Ascending aorta (tissue), 2 donors: ENCODE results near the gene TRIM65. TPM values are rescaled to one million over a fixed set of nuclear protein-coding genes. Genes with fewer than 3 reads are reported as not detected.

ENCODE experiments used
- DNase-seq, 2 donors: peaks; one replicate each; pipeline ENCODE4 v3.0.0-alpha.2; 2019; ENCODE audit warnings: low spot score in 2 of 2
- H3K27ac ChIP-seq, 2 donors: fragments of 200-600 bp; sonication (generic); one replicate each; pipeline ENCODE4 v1.5.1; 2016 to 2017; ENCODE audit warnings: mild to moderate bottlenecking in 1 of 2
- H3K27me3 ChIP-seq: fragments of 200-600 bp; sonication (generic); one replicate; pipeline ENCODE4 v1.5.1; 2017
- H3K36me3 ChIP-seq, 2 donors: fragments of 200-600 bp; sonication (generic); one replicate each; pipeline ENCODE4 v1.5.1; 2016
- H3K4me1 ChIP-seq, 2 donors: fragments of 200-600 bp; sonication (generic); one replicate each; pipeline ENCODE4 v1.5.1; 2016 to 2017; ENCODE audit warnings: mild to moderate bottlenecking in 1 of 2
- H3K4me3 ChIP-seq, 2 donors: fragments of 200-600 bp; sonication (generic); one replicate each; pipeline ENCODE4 v1.5.1; 2016 to 2017; ENCODE audit warnings: mild to moderate bottlenecking in 1 of 2
- H3K9me3 ChIP-seq, 2 donors: fragments of 200-600 bp; sonication (generic); one replicate each; pipeline ENCODE4 v1.5.1; 2016
- intact Hi-C: fragments of 100-400 bp; cut with DNase I; formaldehyde crosslinking; loops from one replicate; pipeline ENCODE4 v1.15.1; 2023
- total RNA-seq: library from RNA; depleted of rRNA; stranded (reverse); fragments of >200 nt; gene quantifications from one replicate; pipeline ENCODE4 v1.1.0, GENCODE V29; 2016
- TF ChIP-seq, protein P1 (sequence below), 3 experiments: fragments of 200-600 bp in 2 of 3; fragments of 450-650 bp in 1 of 3; sonication (generic) in 2 of 3; IDR thresholded peaks; one replicate each; pipeline ENCODE4 v1.5.1; 2016 to 2019; ENCODE audit warnings: antibody characterized with exemption in 3 of 3, mild to moderate bottlenecking in 1 of 3, moderate library complexity in 1 of 3

Gene TRIM65
- total RNA-seq, 1 donor from 2014 or later, result 43.3 TPM

- no peak overlapping the region for H3K27ac ChIP-seq
- no peaks in the 10 kb centered on the region for H3K27me3 ChIP-seq
- TF ChIP-seq, protein P1, sequence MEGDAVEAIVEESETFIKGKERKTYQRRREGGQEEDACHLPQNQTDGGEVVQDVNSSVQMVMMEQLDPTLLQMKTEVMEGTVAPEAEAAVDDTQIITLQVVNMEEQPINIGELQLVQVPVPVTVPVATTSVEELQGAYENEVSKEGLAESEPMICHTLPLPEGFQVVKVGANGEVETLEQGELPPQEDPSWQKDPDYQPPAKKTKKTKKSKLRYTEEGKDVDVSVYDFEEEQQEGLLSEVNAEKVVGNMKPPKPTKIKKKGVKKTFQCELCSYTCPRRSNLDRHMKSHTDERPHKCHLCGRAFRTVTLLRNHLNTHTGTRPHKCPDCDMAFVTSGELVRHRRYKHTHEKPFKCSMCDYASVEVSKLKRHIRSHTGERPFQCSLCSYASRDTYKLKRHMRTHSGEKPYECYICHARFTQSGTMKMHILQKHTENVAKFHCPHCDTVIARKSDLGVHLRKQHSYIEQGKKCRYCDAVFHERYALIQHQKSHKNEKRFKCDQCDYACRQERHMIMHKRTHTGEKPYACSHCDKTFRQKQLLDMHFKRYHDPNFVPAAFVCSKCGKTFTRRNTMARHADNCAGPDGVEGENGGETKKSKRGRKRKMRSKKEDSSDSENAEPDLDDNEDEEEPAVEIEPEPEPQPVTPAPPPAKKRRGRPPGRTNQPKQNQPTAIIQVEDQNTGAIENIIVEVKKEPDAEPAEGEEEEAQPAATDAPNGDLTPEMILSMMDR (IDR thresholded peaks at IDR 0.05), result peak in 2 of 3 experiments; percentile 18 to 23
- no peak overlapping the region for H3K4me3 ChIP-seq
- no peak for DNase-seq
- H3K36me3 ChIP-seq, result peaks cover 6 to 10% of the 10 kb centered on the region in 2 donors
- intact Hi-C loops, result no loop called here
- no peaks in the 10 kb centered on the region for H3K4me1 ChIP-seq
- H3K9me3 ChIP-seq, result no peaks in the 10 kb centered on the region
Measured at GRCh38 chr17:75927286-75927922, 30.7 kb upstream of the TRIM65 start.

- Histone ChIP-seq H3K9me3 (no peaks in the 10 kb centered on the region), H3K4me1 (no peaks in the 10 kb centered on the region), H3K36me3 (peaks cover 6 to 10% of the 10 kb centered on the region in 2 donors), H3K27ac (no peak overlapping the region), H3K27me3 (no peaks in the 10 kb centered on the region), H3K4me3 (no peak overlapping the region)
- intact Hi-C loops, result no loop called here
- TF ChIP-seq, protein P1 (IDR thresholded peaks at IDR 0.05), result no peak
- DNase-seq, result no peak
Measured at GRCh38 chr17:75926456-75926855, 29.7 kb upstream of the TRIM65 start.

DNA sequence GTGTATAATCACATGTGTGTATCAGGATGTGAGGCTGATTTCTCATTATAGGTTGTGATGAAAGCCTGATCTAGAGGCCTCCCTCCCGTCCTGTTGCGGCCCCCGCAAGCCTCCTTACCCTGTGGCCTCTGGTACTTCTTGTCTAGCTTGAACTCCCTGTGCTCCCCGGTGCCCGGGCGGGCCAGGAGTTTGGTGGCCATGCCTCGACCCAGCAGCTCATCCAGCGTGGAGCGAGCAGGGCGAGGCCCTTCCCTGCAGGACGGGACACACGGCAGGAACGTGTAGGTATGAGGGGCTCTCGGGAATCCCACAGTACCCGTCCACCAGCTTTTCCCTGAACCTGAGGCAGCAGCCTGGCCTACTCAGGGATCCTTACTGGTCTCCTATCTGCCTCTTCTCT, 29.2 kb upstream of the TRIM65 start:
- no peak for DNase-seq
- Histone ChIP-seq H3K27ac (no peak overlapping the region), H3K36me3 (peaks cover 6 to 10% of the 10 kb centered on the region in 2 donors), H3K4me1 (no peaks in the 10 kb centered on the region), H3K27me3 (no peaks in the 10 kb centered on the region), H3K9me3 (no peaks in the 10 kb centered on the region), H3K4me3 (no peak overlapping the region)
- intact Hi-C loops, result no loop called here
- TF ChIP-seq, protein P1 (IDR thresholded peaks at IDR 0.05), result no peak

GRCh38 chr17:75925103-75925502, 28.4 kb upstream of the TRIM65 start:
- Histone ChIP-seq H3K36me3 (peaks cover 6 to 10% of the 10 kb centered on the region in 2 donors), H3K27ac (no peak overlapping the region), H3K4me3 (no peak overlapping the region), H3K4me1 (no peaks in the 10 kb centered on the region), H3K9me3 (no peaks in the 10 kb centered on the region), H3K27me3 (no peaks in the 10 kb centered on the region)
- intact Hi-C loops, result no loop called here
- no peak for DNase-seq
- TF ChIP-seq, protein P1 (IDR thresholded peaks at IDR 0.05), result no peak

GRCh38 chr17:75922963-75923874, 26.5 kb upstream of the TRIM65 start:
- H3K4me1 ChIP-seq, result no peaks in the 10 kb centered on the region
- no peak overlapping the region for H3K4me3 ChIP-seq
- TF ChIP-seq, protein P1 (IDR thresholded peaks at IDR 0.05), result no peak
- intact Hi-C loops, result no loop called here
- DNase-seq, result no peak
- H3K36me3 ChIP-seq, result peaks cover 6 to 10% of the 10 kb centered on the region in 2 donors
- H3K27ac ChIP-seq, result no peak overlapping the region
- no peaks in the 10 kb centered on the region for H3K27me3 ChIP-seq
- H3K9me3 ChIP-seq, result no peaks in the 10 kb centered on the region
